Liver (tissue), 3 donors: ENCODE measurements around the gene ACADS.

ENCODE experiments used
- NR2F2 ChIP-seq: IDR thresholded peaks from 2 replicates; pipeline ENCODE4 v1.6.1; 2016; ENCODE audit warnings: antibody characterized with exemption
- RAD21 ChIP-seq, 2 donors: IDR thresholded peaks; 2 replicates each; pipeline ENCODE4 v1.6.1; 2016; ENCODE audit warnings: antibody characterized with exemption in 2 of 2, mild to moderate bottlenecking in 2 of 2
- SP1 ChIP-seq: IDR thresholded peaks from 2 replicates; pipeline ENCODE4 v1.6.1; 2018; ENCODE audit warnings: antibody characterized with exemption, mild to moderate bottlenecking
- TAF1 ChIP-seq: conservative IDR thresholded peaks from 2 replicates; pipeline ENCODE4 v1.6.1; 2016; ENCODE audit warnings: antibody characterized with exemption, mild to moderate bottlenecking
- YY1 ChIP-seq: IDR thresholded peaks from 2 replicates; pipeline ENCODE4 v1.6.1; 2016; ENCODE audit warnings: antibody characterized with exemption, mild to moderate bottlenecking
- TF ChIP-seq, protein P1 (sequence below): fragments of 150-350 bp; IDR thresholded peaks from 2 replicates; pipeline ENCODE4 v1.5.1; 2017; ENCODE audit warnings: improper control_type of control experiment, low read depth, low read length; ENCODE audit not compliant: missing input control
- TF ChIP-seq, protein P2 (sequence below): IDR thresholded peaks from 2 replicates; pipeline ENCODE4 v1.6.1; 2016; ENCODE audit warnings: antibody characterized with exemption
- TF ChIP-seq, protein P3 (sequence below): IDR thresholded peaks from 2 replicates; pipeline ENCODE4 v1.6.1; 2016; ENCODE audit warnings: antibody characterized with exemption
- TF ChIP-seq, protein P4 (sequence below): IDR thresholded peaks from 2 replicates; pipeline ENCODE4 v1.6.1; 2016; ENCODE audit warnings: antibody characterized with exemption
- TF ChIP-seq, protein P5 (sequence below): IDR thresholded peaks from 2 replicates; pipeline ENCODE4 v1.6.1; 2016; ENCODE audit warnings: antibody characterized with exemption, mild to moderate bottlenecking
- donor health status: healthy.
- donor health status: healthy.

DNA sequence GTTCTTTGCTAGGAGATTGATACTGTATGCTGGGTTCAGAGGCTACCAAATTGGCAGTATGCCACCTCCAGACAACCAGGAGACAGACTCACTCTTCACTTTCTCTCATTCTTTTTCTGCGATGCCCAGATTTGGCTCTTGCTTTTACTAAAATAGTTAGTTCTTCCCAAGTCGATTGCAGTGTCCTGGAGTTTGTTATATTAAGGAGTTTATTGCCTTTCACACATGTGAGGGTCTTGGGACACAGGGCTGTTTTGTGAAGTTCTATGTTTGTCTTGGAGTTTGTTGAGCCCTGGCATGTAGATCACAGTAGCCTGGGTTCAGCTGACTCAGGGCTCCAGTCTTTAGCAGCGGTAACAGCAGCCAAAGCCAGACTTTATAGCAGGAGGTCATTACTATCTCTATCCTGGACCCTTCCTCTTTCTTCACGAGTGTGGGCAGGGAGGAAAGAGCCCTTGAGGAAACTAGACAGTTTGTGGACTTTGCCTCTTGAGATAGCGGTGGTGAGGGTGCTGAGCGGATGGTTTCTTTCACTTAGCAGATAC, 37.0 kb upstream of the ACADS start:
- TF ChIP-seq, protein P1, sequence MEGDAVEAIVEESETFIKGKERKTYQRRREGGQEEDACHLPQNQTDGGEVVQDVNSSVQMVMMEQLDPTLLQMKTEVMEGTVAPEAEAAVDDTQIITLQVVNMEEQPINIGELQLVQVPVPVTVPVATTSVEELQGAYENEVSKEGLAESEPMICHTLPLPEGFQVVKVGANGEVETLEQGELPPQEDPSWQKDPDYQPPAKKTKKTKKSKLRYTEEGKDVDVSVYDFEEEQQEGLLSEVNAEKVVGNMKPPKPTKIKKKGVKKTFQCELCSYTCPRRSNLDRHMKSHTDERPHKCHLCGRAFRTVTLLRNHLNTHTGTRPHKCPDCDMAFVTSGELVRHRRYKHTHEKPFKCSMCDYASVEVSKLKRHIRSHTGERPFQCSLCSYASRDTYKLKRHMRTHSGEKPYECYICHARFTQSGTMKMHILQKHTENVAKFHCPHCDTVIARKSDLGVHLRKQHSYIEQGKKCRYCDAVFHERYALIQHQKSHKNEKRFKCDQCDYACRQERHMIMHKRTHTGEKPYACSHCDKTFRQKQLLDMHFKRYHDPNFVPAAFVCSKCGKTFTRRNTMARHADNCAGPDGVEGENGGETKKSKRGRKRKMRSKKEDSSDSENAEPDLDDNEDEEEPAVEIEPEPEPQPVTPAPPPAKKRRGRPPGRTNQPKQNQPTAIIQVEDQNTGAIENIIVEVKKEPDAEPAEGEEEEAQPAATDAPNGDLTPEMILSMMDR: no peak
- TF ChIP-seq SP1 (no peak), RAD21 (IDR thresholded peaks at IDR 0.05) (no peak), YY1 (no peak), NR2F2 (no peak), TAF1 (no peak)
- TF ChIP-seq, protein P2, sequence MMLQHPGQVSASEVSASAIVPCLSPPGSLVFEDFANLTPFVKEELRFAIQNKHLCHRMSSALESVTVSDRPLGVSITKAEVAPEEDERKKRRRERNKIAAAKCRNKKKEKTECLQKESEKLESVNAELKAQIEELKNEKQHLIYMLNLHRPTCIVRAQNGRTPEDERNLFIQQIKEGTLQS: no peak
- TF ChIP-seq, protein P3, sequence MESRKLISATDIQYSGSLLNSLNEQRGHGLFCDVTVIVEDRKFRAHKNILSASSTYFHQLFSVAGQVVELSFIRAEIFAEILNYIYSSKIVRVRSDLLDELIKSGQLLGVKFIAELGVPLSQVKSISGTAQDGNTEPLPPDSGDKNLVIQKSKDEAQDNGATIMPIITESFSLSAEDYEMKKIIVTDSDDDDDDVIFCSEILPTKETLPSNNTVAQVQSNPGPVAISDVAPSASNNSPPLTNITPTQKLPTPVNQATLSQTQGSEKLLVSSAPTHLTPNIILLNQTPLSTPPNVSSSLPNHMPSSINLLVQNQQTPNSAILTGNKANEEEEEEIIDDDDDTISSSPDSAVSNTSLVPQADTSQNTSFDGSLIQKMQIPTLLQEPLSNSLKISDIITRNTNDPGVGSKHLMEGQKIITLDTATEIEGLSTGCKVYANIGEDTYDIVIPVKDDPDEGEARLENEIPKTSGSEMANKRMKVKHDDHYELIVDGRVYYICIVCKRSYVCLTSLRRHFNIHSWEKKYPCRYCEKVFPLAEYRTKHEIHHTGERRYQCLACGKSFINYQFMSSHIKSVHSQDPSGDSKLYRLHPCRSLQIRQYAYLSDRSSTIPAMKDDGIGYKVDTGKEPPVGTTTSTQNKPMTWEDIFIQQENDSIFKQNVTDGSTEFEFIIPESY: no peak
- TF ChIP-seq, protein P4, sequence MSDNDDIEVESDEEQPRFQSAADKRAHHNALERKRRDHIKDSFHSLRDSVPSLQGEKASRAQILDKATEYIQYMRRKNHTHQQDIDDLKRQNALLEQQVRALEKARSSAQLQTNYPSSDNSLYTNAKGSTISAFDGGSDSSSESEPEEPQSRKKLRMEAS: no peak
- TF ChIP-seq, protein P5, sequence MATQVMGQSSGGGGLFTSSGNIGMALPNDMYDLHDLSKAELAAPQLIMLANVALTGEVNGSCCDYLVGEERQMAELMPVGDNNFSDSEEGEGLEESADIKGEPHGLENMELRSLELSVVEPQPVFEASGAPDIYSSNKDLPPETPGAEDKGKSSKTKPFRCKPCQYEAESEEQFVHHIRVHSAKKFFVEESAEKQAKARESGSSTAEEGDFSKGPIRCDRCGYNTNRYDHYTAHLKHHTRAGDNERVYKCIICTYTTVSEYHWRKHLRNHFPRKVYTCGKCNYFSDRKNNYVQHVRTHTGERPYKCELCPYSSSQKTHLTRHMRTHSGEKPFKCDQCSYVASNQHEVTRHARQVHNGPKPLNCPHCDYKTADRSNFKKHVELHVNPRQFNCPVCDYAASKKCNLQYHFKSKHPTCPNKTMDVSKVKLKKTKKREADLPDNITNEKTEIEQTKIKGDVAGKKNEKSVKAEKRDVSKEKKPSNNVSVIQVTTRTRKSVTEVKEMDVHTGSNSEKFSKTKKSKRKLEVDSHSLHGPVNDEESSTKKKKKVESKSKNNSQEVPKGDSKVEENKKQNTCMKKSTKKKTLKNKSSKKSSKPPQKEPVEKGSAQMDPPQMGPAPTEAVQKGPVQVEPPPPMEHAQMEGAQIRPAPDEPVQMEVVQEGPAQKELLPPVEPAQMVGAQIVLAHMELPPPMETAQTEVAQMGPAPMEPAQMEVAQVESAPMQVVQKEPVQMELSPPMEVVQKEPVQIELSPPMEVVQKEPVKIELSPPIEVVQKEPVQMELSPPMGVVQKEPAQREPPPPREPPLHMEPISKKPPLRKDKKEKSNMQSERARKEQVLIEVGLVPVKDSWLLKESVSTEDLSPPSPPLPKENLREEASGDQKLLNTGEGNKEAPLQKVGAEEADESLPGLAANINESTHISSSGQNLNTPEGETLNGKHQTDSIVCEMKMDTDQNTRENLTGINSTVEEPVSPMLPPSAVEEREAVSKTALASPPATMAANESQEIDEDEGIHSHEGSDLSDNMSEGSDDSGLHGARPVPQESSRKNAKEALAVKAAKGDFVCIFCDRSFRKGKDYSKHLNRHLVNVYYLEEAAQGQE: no peak
